Transverse colon (tissue), 4 donors: ENCODE data around the gene BCL2L1. TPM values are rescaled to one million over a fixed set of nuclear protein-coding genes. Genes with fewer than 3 reads are reported as not detected.
A peak's percentile ranks its signal among the peaks of the same experiment; 100 is the strongest.

Experiments
- DNase-seq: peaks from one replicate; pipeline ENCODE4 v3.0.0-alpha.2; 2019
- H3K27ac ChIP-seq, 4 donors: fragments of 200-600 bp; sonication (generic); 2 replicates each; pipeline ENCODE4 v1.5.1; 2016 to 2018; ENCODE audit warnings: inconsistent platforms in 4 of 4
- H3K27me3 ChIP-seq: fragments of 200-600 bp; sonication (generic); 2 replicates; pipeline ENCODE4 v1.5.1; 2017; ENCODE audit warnings: inconsistent platforms
- H3K36me3 ChIP-seq, 4 donors: fragments of 200-600 bp; sonication (generic); 2 replicates each; pipeline ENCODE4 v1.5.1; 2017 to 2019; ENCODE audit warnings: inconsistent platforms in 4 of 4
- H3K4me1 ChIP-seq, 4 donors: fragments of 200-600 bp; sonication (generic); 2 replicates each; pipeline ENCODE4 v1.5.1; 2017 to 2020; ENCODE audit warnings: inconsistent platforms in 4 of 4
- H3K4me3 ChIP-seq, 4 donors: fragments of 200-600 bp; sonication (generic); 1 replicate in 1 of 4; 2 replicates in 3 of 4; pipeline versions ENCODE4 v1.5.1 to v1.6.1; 2017 to 2019; ENCODE audit warnings: inconsistent platforms in 4 of 4
- H3K9me3 ChIP-seq, 2 donors: fragments of 200-600 bp; sonication (generic); 2 replicates each; pipeline ENCODE4 v1.5.1; 2017 to 2019; ENCODE audit warnings: inconsistent platforms in 2 of 2
- CTCF ChIP-seq, 5 experiments: fragments of 200-600 bp in 3 of 5; fragments of 450-650 bp in 2 of 5; sonication (generic) in 3 of 5; IDR thresholded peaks; 1 replicate in 2 of 5; 2 replicates in 3 of 5; pipeline ENCODE4 v1.5.1; 2016 to 2017; ENCODE audit warnings: antibody characterized with exemption in 5 of 5, inconsistent platforms in 3 of 5, mild to moderate bottlenecking in 2 of 5, moderate library complexity in 1 of 5
- EP300 ChIP-seq: sonication (generic); formaldehyde crosslinking; IDR thresholded peaks from one replicate; pipeline ENCODE4 v1.6.1; 2017; ENCODE audit warnings: antibody characterized with exemption, low read depth
- POLR2A ChIP-seq: fragments of 450-650 bp; IDR thresholded peaks from one replicate; pipeline ENCODE4 v1.6.1; 2016; ENCODE audit warnings: antibody characterized with exemption, mild to moderate bottlenecking, moderate library complexity
- POLR2AphosphoS5 ChIP-seq, 3 donors: sonication (generic); formaldehyde crosslinking; IDR thresholded peaks; one replicate each; pipeline ENCODE4 v1.6.1; 2016; ENCODE audit warnings: antibody characterized with exemption in 3 of 3
- WGBS, 2 donors: methylation state at CpG; one replicate each; pipeline ENCODE4 v1.1.5; 2018; ENCODE audit warnings: low coverage in 1 of 2; 5-methylcytosine and 5-hydroxymethylcytosine counted together
- in situ Hi-C, 4 donors: fragments of 200-750 bp; cut with MboI; loops; one replicate each; pipeline versions ENCODE4 v1.15.0 to v1.15.1; 2017; ENCODE audit warnings: low sequenced_read_pairs in 3 of 4, low pct_ligation_motif_present in 1 of 4, low pct_unique_long_range_greater_than_20kb in 1 of 4
- intact Hi-C: fragments of 100-400 bp; cut with DNase I; formaldehyde crosslinking; loops from one replicate; pipeline ENCODE4 v1.15.1; 2023; ENCODE audit warnings: low total_unique reads
- total RNA-seq, 4 donors: library from RNA; depleted of rRNA; stranded (reverse); fragments of >200 nt; gene quantifications; one replicate each; pipeline ENCODE4 v1.1.0, GENCODE V29; 2016

The BCL2L1 gene
- total RNA-seq, 4 donors from 2014 or later, result 98.6 to 151 (median 107) TPM

GRCh38 chr20:31738729-31739549, 16.3 kb upstream of the BCL2L1 start, which contains the start of gene TPX2:
Gene TPX2 (plus strand): TSS chr20:31739290. CDS start chr20:31757477, 18,187 bp downstream.
- 1 to 10% methylated on average over 2 to 54 of the region's 54 CpGs for WGBS, 2 donors
- Histone ChIP-seq H3K36me3 (no peaks in the 10 kb centered on the region), H3K4me3 (peak within 1 kb of the TSS; percentile 23 to 81 (median 58)), H3K27me3 (no peaks in the 10 kb centered on the region), H3K27ac (peak within 1 kb of the TSS; percentile 84 to 86 (median 84)), H3K9me3 (no peaks in the 10 kb centered on the region), H3K4me1 (peaks cover 0 to 20% (median 14%) of the 10 kb centered on the region in 4 donors)
- peak in 3 of 5 experiments; percentile 15 to 51 (median 42) for TF ChIP-seq CTCF (IDR thresholded peaks at IDR 0.05)
- peak; percentile 64 to 79 (median 68) for TF ChIP-seq POLR2AphosphoS5 (IDR thresholded peaks at IDR 0.05)
- no peak for TF ChIP-seq EP300
- peak; percentile 51 for TF ChIP-seq POLR2A
- in situ Hi-C loops (loop anchor here in 1 of 4 donors (25.0 kb wide), 1 partner anchor 177 kb away; no protein-coding TSS in a partner anchor), intact Hi-C loops (no loop called here)
- DNase-seq, result peak; percentile 95

- intact Hi-C loops (no loop called here), in situ Hi-C loops (loop anchor here in 1 of 4 donors (25.0 kb wide), 1 partner anchor 169 kb away; no protein-coding TSS in a partner anchor)
- H3K27me3 ChIP-seq, result no peaks in the 10 kb centered on the region
- no peaks in the 10 kb centered on the region for H3K36me3 ChIP-seq
- WGBS, 2 donors, result 85 to 89% methylated on average over 5 to 6 of the region's 6 CpGs
- TF ChIP-seq POLR2AphosphoS5 (IDR thresholded peaks at IDR 0.05) (no peak), CTCF (IDR thresholded peaks at IDR 0.05) (no peak), EP300 (no peak), POLR2A (no peak)
- H3K4me3 ChIP-seq, result no peak overlapping the region
- no peaks in the 10 kb centered on the region for H3K9me3 ChIP-seq
- no peak overlapping the region for H3K27ac ChIP-seq
- H3K4me1 ChIP-seq, result no peaks in the 10 kb centered on the region
- DNase-seq, result no peak
These were observed 8.7 kb upstream of the BCL2L1 start for GRCh38 chr20:31731321-31731717.

- Histone ChIP-seq H3K36me3 (no peaks in the 10 kb centered on the region), H3K27me3 (no peaks in the 10 kb centered on the region), H3K9me3 (no peaks in the 10 kb centered on the region), H3K4me3 (peak overlapping the region; percentile 73 to 82 (median 77)), H3K4me1 (peaks cover 14 to 42% (median 32%) of the 10 kb centered on the region in 4 donors), H3K27ac (peak overlapping the region; percentile 98 to 99 (median 98))
- intact Hi-C loops (loop anchor here (1.0 kb wide), 1 partner anchor 62 kb away; no protein-coding TSS in a partner anchor), in situ Hi-C loops (loop anchor here in 1 of 4 donors (10.0 kb wide), 1 partner anchor 69 kb away; no protein-coding TSS in a partner anchor)
- TF ChIP-seq POLR2A, result peak; percentile 22
- peak; percentile 61 to 66 (median 62) for TF ChIP-seq POLR2AphosphoS5 (IDR thresholded peaks at IDR 0.05)
- peak; percentile 90 to 99 (median 97) for TF ChIP-seq CTCF (IDR thresholded peaks at IDR 0.05)
- TF ChIP-seq EP300, result no peak
- WGBS, 2 donors, result 0% methylated on average over 42 of the region's 77 CpGs; no CpG with 5 or more reads in 1 of the 2 donors
- DNase-seq, result peak; percentile 97
These were observed 831 bp upstream of the BCL2L1 start for GRCh38 chr20:31723319-31724078.

GRCh38 chr20:31723069-31723318, 326 bp upstream of the BCL2L1 start:
- H3K9me3 ChIP-seq, result no peaks in the 10 kb centered on the region
- no peaks in the 10 kb centered on the region for H3K36me3 ChIP-seq
- H3K4me3 ChIP-seq, result peak overlapping the region; percentile 73 to 82 (median 77)
- H3K4me1 ChIP-seq, result peaks cover 17 to 47% (median 36%) of the 10 kb centered on the region in 4 donors
- no peaks in the 10 kb centered on the region for H3K27me3 ChIP-seq
- H3K27ac ChIP-seq, result peak overlapping the region; percentile 98 to 99 (median 98)
- intact Hi-C loops, result no loop called here
- no peak for DNase-seq
- TF ChIP-seq CTCF (IDR thresholded peaks at IDR 0.05) (peak in 1 of 5 experiments; percentile 33), POLR2A (no peak)
- WGBS, 2 donors, result 0% methylated on average over 4 of the region's 10 CpGs; no CpG with 5 or more reads in 1 of the 2 donors
- in situ Hi-C loops, result loop anchor here in 1 of 4 donors (10.0 kb wide), 1 partner anchor 68 kb away; no protein-coding TSS in a partner anchor
